Measurements from ENCODE around the gene CLP1.
A peak's percentile ranks its signal among the peaks of the same experiment; 100 is the strongest.
"Not testable (repeated sequence)": the region's sequence is repeated elsewhere in the genome, so short reads cannot be mapped to it uniquely, and the experiment has no call there.

CLP1 gene

DNA sequence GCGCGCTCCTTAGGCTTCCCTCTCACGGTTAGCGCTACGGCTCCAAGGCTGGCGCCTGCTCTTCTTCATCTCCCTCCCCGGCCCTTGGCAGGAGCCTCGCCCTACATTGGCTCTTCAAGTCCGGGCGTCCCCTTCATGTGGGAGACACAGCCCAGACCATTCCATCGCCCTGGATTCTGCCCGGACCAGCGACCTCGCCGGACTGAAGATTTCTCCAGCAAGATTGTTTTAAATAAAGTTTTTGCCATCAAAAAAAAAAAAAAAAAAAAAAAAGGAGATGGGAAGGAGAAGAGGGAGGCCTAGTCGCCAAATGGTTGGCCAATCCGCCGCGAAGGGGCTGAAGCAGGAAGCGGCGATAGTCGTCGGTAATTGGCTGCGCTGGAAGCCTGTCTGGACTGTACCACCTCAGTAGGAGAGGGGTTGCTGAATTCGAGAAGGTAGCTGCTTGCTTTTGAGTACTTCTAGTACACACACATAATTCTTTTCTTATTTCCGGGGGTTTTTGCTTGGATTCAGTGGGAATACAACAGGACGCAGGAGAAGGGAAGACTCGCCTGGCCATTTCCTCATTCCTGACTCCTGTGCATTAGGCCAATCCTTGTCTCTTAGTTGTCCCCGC lies 9.7 kb downstream of the CLP1 start:
- DNase-seq (ENCODE audit: low read depth, low spot score): peak; percentile 95

DNA sequence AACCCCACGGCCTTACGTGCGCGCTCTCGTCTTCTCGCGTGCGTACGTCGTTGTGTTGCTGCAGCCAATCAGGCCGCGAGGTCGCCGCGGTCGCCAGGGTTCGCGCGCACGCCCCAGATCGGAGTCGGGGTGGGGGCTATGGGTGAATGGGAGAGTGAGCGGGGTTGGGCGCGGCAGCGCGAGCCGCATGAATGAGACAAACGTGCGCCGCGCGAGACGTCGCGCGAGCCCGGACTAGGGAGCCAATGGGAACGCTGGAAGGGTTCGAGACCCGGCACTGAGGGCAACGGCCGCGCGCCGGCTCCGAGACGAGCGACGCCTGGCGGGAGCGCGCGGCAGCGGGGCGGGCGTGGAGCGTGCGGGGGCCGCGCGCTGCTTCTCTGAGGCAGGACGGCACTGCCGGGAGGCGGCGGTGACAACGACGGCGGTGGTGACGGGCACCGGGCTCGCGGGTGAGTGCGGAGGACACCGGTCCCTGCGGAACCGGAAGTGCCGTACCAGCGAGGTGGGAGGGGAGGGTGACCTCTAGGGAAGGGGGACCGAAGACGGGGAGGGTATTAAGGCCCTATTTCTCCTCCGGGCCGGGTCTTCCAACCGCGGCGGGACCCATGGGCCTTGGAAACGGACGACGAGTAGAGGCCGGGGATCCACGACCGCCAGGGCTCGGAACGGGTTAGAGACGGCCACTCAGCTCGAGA lies 10.3 kb downstream of the CLP1 start, which contains the start of gene ZDHHC5:
ZDHHC5 (plus strand) TSS at position 379 of the 698 bp plus-strand sequence. CDS start 4,977 bp downstream, outside the sequence.
- DNase-seq (ENCODE audit: low read depth, low spot score): peak; percentile 99

DNA sequence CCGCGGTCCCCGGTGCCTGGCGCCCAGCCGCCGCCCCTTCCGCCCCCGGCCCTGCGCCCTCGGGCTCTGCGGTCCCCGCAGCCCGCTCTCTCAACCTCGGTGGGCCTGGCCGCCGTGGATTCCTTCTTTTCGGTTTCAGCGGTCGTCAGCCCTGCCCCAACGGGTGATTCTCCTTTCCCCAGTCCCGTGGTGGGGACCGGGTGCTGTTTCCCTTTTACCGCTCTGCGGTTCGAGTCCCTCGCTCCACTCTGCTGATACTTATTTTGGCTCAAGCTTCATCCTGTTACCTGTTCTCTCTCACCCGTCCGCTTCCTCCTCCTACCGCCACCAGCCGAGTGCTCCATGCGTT lies 10.8 kb downstream of the CLP1 start:
- DNase-seq (ENCODE audit: low read depth, low spot score): no peak

DNA sequence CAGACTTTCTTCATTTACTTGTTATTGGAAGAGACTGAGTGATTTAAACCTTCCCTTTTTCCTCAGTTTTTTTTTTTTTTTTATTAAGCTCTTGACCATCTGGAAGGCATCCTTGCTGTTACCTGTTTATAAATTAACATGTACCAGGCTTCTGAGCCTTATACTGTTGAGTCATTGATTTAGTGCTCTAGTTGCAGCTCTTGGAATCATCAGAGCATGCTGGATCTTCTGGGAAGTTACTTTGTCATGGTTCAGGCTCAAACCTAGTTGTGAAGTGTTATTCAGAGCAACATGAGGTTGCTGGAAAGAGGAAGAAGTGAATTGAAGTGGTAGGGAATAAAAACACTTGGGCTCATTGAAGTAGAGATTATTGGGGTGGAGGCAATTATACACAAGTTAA lies 16.7 kb downstream of the CLP1 start:
- DNase-seq (ENCODE audit: low read depth, low spot score): no peak

DNA sequence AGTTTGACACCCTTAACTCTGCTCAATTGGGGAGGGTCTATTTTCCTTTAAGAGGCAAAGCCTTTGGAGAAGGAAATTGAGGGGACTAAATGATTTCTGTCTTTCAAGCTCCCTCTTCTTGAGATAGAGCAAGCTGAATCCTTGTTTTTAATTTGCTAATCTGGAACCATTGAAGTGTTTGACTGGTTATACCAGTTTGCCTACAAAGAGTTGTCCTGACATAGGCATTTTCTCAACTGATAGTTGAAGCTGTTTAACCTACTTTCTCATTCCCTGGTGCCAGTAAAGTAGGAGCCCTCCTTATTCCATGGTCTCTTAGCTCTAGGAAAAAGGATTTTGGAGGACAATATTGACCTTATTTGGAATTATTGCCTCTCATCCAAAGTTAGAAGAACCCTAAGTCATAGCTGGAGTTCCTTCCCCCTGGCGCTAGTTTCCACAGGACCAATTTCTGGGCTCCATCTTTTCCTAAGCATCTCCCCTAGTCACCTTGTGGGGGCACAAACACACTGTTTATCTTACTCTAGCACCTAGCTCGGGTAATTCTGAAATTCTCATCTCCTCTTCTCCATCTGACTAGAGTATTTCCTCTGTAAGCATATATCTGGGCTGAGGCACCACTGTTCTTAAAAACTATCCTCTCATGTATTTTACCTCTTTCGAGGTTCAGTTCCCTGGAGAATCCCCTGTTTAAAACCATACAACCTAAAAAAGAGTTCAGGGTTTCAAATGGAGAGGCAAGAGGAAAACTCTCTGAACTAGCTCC lies 17.8 kb downstream of the CLP1 start:
- DNase-seq (ENCODE audit: low read depth, low spot score): no peak

DNA sequence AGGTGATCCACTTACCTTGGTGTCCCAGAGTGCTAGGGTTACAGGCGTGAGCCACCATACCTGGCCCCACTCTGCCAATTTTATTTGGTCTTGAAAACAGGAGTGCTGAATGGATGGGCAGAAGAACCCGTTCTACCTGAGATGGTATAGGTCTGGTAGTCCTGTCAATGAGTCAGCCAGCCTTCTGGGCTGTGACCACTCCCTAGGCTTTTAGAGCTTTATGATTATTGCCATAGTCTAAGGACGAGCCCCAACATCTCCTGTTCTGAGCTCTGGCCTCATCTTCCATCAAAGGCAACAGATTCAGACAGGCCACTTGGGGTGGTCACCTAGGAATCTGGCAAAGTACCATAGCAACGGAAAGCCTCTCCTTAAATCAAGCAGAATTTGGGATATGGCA lies 21.8 kb downstream of the CLP1 start:
- no peak for DNase-seq (ENCODE audit: low read depth, low spot score)

DNA sequence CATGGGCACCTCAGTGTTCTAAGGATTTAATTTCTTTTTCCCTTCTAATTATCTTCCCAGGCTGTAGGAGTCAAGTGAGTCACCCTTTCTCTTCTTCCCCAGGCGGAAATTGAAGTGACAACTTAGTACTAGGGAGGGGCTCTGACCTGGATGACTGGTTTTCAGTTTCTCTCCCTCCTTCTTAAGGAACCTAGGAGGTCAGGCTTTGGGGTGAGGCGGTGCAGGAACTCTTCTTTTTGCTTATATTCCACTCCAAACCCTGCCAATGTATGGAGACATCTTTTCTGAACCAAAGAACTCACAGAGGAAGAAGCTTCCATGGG lies 23.0 kb downstream of the CLP1 start:
- DNase-seq (ENCODE audit: low read depth, low spot score): no peak

DNA sequence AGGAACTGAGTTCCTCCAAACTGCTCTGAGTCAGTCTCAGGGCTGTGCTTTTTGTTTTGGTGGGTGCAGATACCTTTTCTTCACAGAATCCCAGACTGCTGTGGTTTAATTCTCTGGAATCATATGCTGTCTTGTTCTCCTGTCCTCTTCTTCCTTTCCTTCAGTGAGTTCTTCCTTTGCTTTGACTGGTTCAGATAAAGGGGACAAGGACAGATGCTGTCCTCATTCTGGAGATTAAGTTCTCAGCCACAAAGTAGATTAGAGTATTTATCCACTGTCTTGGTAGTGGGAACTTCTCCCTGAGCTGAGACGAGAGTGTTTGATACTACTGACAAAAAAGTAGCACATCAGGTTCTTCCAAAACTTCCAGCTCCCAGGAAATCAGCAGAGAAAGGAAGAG lies 23.6 kb downstream of the CLP1 start:
- DNase-seq (ENCODE audit: low read depth, low spot score): no peak

DNA sequence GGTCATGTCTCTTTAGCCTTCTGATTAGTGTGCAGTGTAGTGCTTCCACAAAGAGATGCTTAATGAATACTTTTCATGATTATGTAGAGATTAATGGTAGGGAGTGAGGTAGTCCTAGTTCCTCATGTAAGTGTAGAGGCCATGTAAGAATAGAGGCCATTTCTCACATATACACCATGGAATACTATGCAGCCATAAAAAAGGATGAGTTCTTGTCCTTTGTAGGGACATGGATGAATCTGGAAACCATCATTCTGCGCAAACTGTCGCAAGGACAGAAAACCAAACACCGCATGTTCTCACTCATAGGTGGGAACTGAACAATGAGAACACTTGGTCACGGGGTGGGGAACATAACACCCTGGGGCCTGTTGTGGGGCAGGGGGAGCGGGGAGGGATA lies 32.9 kb downstream of the CLP1 start:
- DNase-seq (ENCODE audit: low read depth, low spot score): not testable (repeated sequence)

DNA sequence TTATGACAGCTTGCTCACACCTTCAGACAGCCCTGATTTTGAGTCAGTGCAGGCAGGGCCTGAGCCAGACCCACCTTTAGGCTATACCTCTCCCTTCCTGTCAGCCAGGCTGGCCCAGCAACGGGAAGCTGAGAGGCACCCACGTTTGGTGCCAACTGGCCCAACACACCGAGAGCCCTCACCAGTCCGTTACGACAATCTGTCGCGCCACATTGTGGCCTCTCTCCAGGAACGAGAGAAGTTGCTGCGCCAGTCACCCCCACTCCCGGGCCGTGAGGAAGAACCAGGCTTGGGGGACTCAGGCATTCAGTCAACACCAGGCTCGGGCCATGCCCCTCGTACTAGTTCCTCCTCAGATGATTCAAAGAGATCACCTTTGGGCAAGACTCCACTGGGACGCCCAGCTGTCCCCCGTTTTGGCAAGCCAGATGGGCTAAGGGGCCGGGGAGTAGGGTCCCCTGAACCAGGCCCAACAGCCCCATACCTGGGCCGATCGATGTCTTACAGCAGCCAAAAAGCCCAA lies 41.3 kb downstream of the CLP1 start:
- DNase-seq (ENCODE audit: low read depth, low spot score): no peak

DNA sequence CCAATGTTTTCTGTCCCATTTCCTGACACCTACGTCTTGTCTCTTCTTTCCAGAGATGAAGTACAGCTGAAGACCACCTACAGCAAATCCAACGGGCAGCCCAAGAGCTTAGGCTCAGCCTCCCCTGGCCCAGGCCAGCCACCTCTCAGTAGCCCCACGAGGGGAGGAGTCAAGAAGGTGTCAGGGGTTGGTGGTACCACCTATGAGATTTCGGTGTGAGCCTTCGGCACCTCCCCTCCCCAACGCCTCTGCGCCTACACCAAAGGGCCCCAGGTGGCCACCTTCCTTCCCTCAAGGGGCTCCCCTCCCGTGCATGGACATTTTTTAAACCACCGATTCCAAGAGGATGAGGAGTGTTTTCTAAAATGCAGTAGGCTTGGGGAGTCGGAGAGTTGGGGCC lies 42.3 kb downstream of the CLP1 start:
- DNase-seq (ENCODE audit: low read depth, low spot score): no peak

DNA sequence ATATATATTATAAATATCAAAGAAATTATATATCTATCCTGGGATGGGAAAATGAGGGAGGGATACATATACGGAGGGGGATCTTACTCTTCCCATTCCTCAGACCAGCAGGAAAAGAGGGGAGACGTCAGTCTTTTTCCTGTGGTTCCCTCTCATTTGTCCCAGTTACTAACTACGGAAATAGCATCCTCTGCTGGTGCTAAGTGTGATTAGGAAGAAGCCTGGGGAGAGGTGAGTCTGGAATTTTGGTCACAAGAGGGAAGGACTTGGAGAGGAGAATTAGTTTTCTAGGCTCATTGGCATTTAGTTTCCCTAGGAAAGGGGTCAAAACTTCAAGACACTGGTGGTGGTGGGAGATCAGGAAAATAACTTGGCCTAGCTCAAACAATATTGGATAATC lies 42.9 kb downstream of the CLP1 start:
- no peak for DNase-seq (ENCODE audit: low read depth, low spot score)

DNA sequence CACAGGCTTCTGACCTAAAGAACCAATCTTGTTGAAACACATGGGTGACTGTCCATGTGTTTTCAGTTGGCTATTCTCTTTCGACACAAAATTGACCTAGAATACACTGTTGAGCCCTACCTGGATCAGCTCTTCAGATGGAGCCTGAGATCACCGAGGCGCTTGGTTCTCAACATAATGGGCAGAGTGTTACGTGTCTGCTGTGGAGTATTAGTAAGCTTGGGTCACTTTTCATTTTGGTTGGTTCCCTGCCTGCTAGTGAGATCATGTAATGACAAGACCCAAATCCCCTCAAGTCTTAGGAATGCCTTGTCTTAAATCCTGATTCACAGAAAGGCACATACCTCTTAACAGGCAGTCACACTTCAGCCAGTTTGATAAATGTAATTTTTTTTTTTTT lies 45.8 kb downstream of the CLP1 start:
- no peak for DNase-seq (ENCODE audit: low read depth, low spot score)

DNA sequence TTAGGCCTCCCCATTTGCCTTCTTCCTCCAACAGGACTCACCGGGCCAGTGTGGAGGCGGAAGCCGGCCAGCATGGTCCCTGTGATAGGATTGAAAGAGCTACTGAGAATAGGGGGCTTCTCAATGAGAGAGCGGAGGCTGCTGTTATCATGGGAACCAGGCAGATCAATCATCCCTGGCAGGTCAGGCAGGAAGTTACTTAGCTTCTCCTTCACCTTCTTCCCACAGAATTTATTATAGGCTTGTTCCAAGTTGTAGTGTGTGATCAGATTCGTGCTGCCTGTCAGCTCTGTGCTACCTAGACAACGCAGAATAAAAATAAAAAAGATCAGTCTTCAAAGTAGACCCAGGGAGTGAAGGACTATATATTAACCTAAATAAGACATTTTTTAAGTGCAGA lies 47.4 kb downstream of the CLP1 start:
- no peak for DNase-seq (ENCODE audit: low read depth, low spot score)

DNA sequence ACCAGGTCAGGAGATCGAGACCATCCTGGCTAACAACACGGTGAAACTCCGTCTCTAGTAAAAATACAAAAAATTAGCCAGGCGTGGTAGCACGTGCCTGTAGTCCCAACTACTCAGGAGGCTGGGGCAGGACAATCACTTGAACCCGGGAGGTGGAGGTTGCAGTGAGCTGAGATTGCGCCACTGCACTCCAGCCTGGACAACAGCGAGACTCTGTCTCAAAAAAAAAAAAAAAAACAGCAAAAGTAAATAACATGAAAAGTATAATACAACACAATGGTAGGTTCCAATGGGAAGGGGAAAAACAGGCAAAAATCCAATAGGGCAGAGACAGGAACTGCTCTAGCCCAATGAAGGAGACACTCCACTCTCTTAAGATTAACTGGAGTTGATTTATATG lies 47.9 kb downstream of the CLP1 start:
- not testable (repeated sequence) for DNase-seq (ENCODE audit: low read depth, low spot score)

DNA sequence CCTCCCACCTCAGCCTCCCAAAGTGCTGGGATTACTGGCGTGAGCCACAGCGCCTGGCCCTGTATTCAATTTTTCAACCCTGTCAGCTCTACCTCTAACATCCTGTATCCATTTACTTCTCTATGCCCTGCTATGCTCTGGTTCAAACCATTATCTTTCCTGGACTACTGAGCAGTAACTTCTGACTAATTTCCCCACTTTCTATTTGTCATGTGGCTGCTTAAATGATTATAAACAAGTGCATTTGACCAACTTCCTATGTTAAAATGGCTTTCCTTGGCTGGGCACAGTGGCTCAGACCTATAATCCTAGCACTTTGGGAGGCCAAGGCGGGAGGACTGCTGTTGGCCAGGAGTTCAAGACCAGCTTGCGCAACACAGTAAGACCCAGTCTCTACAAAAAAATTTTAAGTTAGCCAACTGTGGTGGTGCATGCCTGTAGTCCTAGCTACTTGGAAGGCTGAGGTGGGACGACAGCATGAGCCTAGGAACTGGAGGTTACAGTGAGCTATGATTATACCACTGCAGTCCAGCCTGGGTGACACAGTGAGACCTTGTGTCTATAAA lies 52.3 kb downstream of the CLP1 start:
- DNase-seq (ENCODE audit: low read depth, low spot score): no peak
